WTC11 (cell line): ENCODE data around the gene SLC43A3. TPM values are rescaled to one million over a fixed set of nuclear protein-coding genes. Genes with fewer than 3 reads are reported as not detected.

Experiments used
- ATAC-seq: fragments of 200-7000 bp; cut with Tn5 transposase; 2 replicates; pipeline ENCODE4 v1.10.0; 2021; ENCODE audit warnings: mild to moderate bottlenecking, moderate library complexity
- CTCF ChIA-PET: fragments of 300-600 bp; sonication (Branson Sonifier 250); formaldehyde crosslinking; loops from one replicate; lab custom pipeline; 2021; ENCODE audit warnings: antibody characterized with exemption; lab: Charles Lee
- POLR2A ChIA-PET: fragments of 350-600 bp; sonication (Branson Sonifier 250); formaldehyde crosslinking; loops from one replicate; lab custom pipeline; 2021; ENCODE audit warnings: antibody characterized with exemption; lab: Charles Lee
- DNase-seq: peaks from one replicate; pipeline ENCODE4 v3.0.0; 2021; ENCODE audit warnings: low spot score
- H3K27ac Mint-ChIP-seq: 2 replicates; pipeline ENCODE4 v1.8.0; 2021; ENCODE audit warnings: mixed read lengths
- H3K27me3 Mint-ChIP-seq: 2 replicates; pipeline ENCODE4 v1.8.0; 2021; ENCODE audit warnings: low read depth, mild to moderate bottlenecking, moderate library complexity, mixed read lengths
- H3K36me3 Mint-ChIP-seq: 2 replicates; pipeline ENCODE4 v1.8.0; 2021; ENCODE audit warnings: mixed read lengths
- H3K4me1 Mint-ChIP-seq: 2 replicates; pipeline ENCODE4 v1.8.0; 2022; ENCODE audit warnings: mixed read lengths
- H3K4me3 Mint-ChIP-seq: 2 replicates; pipeline ENCODE4 v1.8.0; 2021; ENCODE audit warnings: mild to moderate bottlenecking, moderate library complexity, mixed read lengths
- H3K9me3 Mint-ChIP-seq: 2 replicates; pipeline ENCODE4 v1.8.0; 2021; ENCODE audit warnings: mixed read lengths
- EMX1 ChIP-seq: fragments of 250-450 bp; sonication (Bioruptor Pico); IDR thresholded peaks from 2 replicates; pipeline ENCODE4 v1.8.0; 2021; ENCODE audit warnings: mild to moderate bottlenecking
- FOXP1 ChIP-seq: sonication (generic); formaldehyde crosslinking; IDR thresholded peaks from 2 replicates; pipeline ENCODE4 v1.8.0; 2022; ENCODE audit warnings: missing genetic modification reagents, mild to moderate bottlenecking, moderate library complexity, borderline replicate concordance
- GTF2I ChIP-seq: fragments of 250-450 bp; sonication (Bioruptor Pico); conservative IDR thresholded peaks from 2 replicates; pipeline ENCODE4 v1.4.0; 2021; ENCODE audit warnings: mild to moderate bottlenecking
- MXD4 ChIP-seq: fragments of 250-450 bp; sonication (Bioruptor Pico); IDR thresholded peaks from 2 replicates; pipeline ENCODE4 v1.8.0; 2021; ENCODE audit warnings: mild to moderate bottlenecking, moderate library complexity, borderline replicate concordance
- NR2C2 ChIP-seq: sonication (generic); formaldehyde crosslinking; IDR thresholded peaks from 2 replicates; pipeline ENCODE4 v1.8.0; 2022; ENCODE audit warnings: mild to moderate bottlenecking, missing genetic modification reagents
- ZNF232 ChIP-seq: sonication (generic); formaldehyde crosslinking; IDR thresholded peaks from 2 replicates; pipeline ENCODE4 v1.8.0; 2022; ENCODE audit warnings: mild to moderate bottlenecking, missing genetic modification reagents
- ZNF396 ChIP-seq: fragments of 250-450 bp; sonication (Bioruptor Pico); IDR thresholded peaks from 2 replicates; pipeline ENCODE4 v1.8.0; 2021; ENCODE audit warnings: mild to moderate bottlenecking, moderate library complexity, borderline replicate concordance
- total RNA-seq: library from RNA; stranded (reverse); gene quantifications from 3 replicates; pipeline ENCODE4 v1.2.3, GENCODE V29; 2021
- TF ChIP-seq, protein P1 (sequence below): sonication (generic); formaldehyde crosslinking; IDR thresholded peaks from 2 replicates; pipeline ENCODE4 v1.8.1; 2023; ENCODE audit warnings: mild to moderate bottlenecking, missing genetic modification reagents
- TF ChIP-seq, protein P2 (sequence below): sonication (generic); formaldehyde crosslinking; IDR thresholded peaks from 2 replicates; pipeline ENCODE4 v1.8.1; 2023; ENCODE audit warnings: mild to moderate bottlenecking, moderate library complexity, missing genetic modification reagents
- TF ChIP-seq, protein P3 (sequence below): sonication (generic); formaldehyde crosslinking; conservative IDR thresholded peaks from 2 replicates; pipeline ENCODE4 v1.8.1; 2022; ENCODE audit warnings: mild to moderate bottlenecking, missing genetic modification reagents

The SLC43A3 gene
- total RNA-seq, 1 experiment from 2014 or later: 22.6 TPM

DNA sequence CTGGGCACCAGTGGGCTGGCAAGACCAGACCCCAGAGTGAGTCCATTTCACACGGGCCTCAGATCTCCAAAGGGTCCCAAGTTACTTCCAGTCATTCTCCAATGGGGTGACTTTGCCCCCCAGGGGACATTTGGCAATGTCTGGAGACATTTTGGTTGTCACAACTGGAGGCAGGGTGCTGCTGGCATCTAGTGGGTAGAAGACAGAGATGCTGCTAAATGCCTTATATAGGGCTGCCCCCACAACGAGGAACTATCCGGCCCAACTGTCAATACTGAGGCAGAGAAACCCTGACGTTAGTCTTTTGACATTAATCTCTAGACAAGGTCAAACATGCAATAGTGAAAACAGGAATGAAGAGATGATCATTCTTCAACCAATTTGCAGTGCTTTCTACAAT, 39.8 kb upstream of the SLC43A3 start (continued):
- TF ChIP-seq, protein P1, sequence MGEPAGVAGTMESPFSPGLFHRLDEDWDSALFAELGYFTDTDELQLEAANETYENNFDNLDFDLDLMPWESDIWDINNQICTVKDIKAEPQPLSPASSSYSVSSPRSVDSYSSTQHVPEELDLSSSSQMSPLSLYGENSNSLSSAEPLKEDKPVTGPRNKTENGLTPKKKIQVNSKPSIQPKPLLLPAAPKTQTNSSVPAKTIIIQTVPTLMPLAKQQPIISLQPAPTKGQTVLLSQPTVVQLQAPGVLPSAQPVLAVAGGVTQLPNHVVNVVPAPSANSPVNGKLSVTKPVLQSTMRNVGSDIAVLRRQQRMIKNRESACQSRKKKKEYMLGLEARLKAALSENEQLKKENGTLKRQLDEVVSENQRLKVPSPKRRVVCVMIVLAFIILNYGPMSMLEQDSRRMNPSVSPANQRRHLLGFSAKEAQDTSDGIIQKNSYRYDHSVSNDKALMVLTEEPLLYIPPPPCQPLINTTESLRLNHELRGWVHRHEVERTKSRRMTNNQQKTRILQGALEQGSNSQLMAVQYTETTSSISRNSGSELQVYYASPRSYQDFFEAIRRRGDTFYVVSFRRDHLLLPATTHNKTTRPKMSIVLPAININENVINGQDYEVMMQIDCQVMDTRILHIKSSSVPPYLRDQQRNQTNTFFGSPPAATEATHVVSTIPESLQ: no peak
- TF ChIP-seq, protein P2, sequence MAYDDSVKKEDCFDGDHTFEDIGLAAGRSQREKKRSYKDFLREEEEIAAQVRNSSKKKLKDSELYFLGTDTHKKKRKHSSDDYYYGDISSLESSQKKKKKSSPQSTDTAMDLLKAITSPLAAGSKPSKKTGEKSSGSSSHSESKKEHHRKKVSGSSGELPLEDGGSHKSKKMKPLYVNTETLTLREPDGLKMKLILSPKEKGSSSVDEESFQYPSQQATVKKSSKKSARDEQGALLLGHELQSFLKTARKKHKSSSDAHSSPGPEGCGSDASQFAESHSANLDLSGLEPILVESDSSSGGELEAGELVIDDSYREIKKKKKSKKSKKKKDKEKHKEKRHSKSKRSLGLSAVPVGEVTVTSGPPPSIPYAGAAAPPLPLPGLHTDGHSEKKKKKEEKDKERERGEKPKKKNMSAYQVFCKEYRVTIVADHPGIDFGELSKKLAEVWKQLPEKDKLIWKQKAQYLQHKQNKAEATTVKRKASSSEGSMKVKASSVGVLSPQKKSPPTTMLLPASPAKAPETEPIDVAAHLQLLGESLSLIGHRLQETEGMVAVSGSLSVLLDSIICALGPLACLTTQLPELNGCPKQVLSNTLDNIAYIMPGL (CRISPR knock-in tag): no peak
- TF ChIP-seq, protein P3, sequence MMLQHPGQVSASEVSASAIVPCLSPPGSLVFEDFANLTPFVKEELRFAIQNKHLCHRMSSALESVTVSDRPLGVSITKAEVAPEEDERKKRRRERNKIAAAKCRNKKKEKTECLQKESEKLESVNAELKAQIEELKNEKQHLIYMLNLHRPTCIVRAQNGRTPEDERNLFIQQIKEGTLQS (CRISPR knock-in tag): no peak
- no peak for TF ChIP-seq NR2C2

DNA sequence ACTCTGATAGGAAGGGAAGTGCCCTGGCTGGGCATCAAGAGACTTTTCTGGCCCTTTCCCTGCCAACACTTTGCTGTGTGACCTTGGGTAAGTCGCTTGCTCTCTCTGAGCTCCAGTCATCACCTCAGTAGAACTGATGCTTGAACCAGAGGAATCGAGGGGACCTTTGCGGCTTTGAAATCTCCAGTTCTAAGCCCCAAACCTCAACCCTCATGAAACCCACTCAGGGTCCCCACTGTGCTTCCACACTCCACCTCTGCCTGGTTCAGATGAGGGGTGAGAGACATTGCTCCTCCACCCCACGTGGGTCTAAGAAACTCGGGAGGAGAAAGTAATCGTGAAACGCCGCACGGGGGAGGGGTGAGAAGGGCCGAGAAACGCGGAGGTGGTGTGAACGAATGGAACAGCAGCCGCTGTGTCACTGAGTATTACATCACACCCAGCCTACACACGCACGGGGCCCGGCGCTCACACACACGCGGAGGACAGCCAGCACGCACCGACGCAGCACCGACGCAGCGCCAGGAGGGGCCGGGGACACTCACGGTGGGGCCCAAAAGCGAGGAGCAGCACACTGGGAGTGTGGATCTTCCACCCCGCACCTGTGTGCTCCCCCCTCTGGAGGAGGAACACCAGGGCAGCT, 37.7 kb upstream of the SLC43A3 start:
- POLR2A ChIA-PET: interaction anchor here (1.0 to 1.1 kb wide), 2 partner anchors 29 to 133 kb away, joined by 3 to 6 read pairs; partner anchors contain the start of gene SERPING1

DNA sequence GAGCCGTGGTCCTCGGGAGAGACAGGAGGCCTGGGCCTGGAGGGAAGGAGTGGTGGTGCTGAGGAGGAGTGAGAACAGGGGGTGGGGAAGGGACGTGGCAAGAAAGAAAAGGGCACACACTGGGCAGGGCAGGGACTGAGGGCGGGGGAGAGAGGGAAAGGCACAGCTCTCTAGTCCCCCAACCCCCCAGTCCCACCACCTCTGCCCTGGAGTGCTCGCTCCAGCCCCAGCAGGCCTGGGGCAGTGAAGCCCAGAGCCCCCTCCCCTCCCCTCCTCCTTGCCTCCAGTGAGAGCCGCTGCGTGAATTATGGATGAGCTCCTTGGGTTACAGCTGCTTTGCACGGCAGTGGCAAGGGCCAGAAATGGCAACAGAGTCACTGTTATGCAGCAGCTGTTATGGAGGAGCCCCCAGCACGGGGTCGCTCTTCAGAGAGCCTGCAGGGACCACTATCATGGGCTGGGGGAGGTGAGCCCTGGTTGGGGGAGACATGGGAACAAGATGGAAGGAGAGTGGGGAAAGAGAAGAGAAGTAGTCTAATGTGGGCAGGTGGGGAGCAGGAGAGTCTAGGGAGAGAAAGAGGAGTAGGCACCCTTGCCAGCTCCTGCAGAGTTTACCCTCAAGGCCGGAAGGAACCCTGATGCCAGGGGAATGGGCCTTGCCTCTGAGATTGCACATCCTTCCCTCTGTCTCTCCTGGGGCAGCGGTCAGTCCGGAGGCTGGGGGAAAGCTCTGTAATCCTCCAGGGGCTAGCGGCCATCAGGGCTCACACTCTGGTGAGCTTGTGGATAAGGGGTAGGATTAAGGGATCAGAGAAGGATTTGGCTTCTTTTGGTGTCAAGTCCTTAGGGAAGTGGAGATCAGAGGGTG, 37.0 kb upstream of the SLC43A3 start:
- DNase-seq (peak; percentile 27), ATAC-seq (no peak)
- POLR2A ChIA-PET: interaction anchor here (1.0 to 1.1 kb wide), 3 partner anchors 10 to 134 kb away, joined by 3 to 6 read pairs (median 4); partner anchors contain the start of gene SERPING1
- Mint-ChIP-seq H3K27me3 (peaks cover 43% of the 10 kb centered on the region), H3K36me3 (no peaks in the 10 kb centered on the region), H3K4me3 (no peak overlapping the region), H3K4me1 (peaks cover 52% of the 10 kb centered on the region), H3K9me3 (no peaks in the 10 kb centered on the region), H3K27ac (no peak overlapping the region)
- TF ChIP-seq FOXP1 (0 out of 2 replicates have a peak, but pooled peaks have one; percentile 31), MXD4 (no peak)
- CTCF ChIA-PET: interaction anchor here (0.9 to 2.8 kb wide), 10 partner anchors 9 to 118 kb away, joined by 3 to 21 read pairs (median 4); partner anchors contain the start of gene SLC43A1

More for the DNA sequence above, 37.7 kb upstream of the SLC43A3 start:
- Mint-ChIP-seq H3K9me3 (no peaks in the 10 kb centered on the region), H3K4me1 (peaks cover 50% of the 10 kb centered on the region), H3K4me3 (no peak overlapping the region), H3K27me3 (peaks cover 37% of the 10 kb centered on the region), H3K27ac (no peak overlapping the region), H3K36me3 (0 out of 2 replicates have a peak, but pooled peaks cover 3% of the 10 kb centered on the region)
- TF ChIP-seq ZNF232 (CRISPR knock-in tag) (no peak), GTF2I (CRISPR knock-in tag) (peak; percentile 33; the same call in 1 of the 2 replicates)
- ATAC-seq (no peak), DNase-seq (peak; percentile 24)
- CTCF ChIA-PET: interaction anchor here (0.9 to 2.8 kb wide), 8 partner anchors 8 to 119 kb away, joined by 3 to 21 read pairs (median 5); no protein-coding TSS in a partner anchor

DNA sequence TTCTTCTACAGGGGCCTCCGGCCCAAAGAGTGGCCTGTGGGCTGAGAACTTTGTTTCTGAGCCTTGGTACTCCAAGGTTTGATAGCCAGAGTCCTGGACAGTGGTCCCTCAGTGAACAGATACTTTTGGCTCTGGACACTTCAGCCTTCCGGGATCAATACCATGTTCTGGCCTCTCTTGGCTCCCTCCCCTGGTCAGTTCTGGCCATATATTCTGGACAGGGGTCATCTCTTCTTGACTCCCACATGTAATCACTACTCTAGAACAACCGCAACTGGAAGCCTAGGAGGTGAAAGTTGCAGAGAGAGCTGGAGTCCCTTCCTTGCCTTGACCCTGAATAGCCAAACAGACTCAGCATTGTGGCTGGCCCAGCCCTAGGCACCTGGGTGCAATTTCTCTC, 35.7 kb upstream of the SLC43A3 start:
- no peaks in the 10 kb centered on the region for H3K36me3 Mint-ChIP-seq
- H3K4me3 Mint-ChIP-seq: peak overlapping the region; percentile 44
- TF ChIP-seq ZNF396 (no peak), EMX1 (CRISPR knock-in tag) (no peak)
- TF ChIP-seq, all 79 proteins: peak for 0
- peaks cover 45% of the 10 kb centered on the region for H3K4me1 Mint-ChIP-seq
- H3K27me3 Mint-ChIP-seq: peaks cover 54% of the 10 kb centered on the region
- no peak overlapping the region for H3K27ac Mint-ChIP-seq
- CTCF ChIA-PET: interaction anchor here (0.6 to 7.4 kb wide), 7 partner anchors 10 to 116 kb away, joined by 3 to 260 read pairs (median 17); partner anchors contain the start of gene SLC43A1
- no peaks in the 10 kb centered on the region for H3K9me3 Mint-ChIP-seq
- DNase-seq (no peak), ATAC-seq (no peak)
- POLR2A ChIA-PET: interaction anchor here (0.7 kb wide), 1 partner anchor 181 kb away, joined by 4 read pairs; no protein-coding TSS in a partner anchor
